Stomach (tissue), 9 donors: ENCODE measurements around the gene FBLL1. TPM values are rescaled to one million over a fixed set of nuclear protein-coding genes. Genes with fewer than 3 reads are reported as not detected.

Experiments
- DNase-seq, 2 donors: peaks; one replicate each; pipeline versions ENCODE4 v3.0.0 to v3.0.0-alpha.2; 2013 to 2019
- H3K27ac ChIP-seq, 5 donors: fragments of 200-600 bp in 4 of 5; sonication (generic) in 4 of 5; one replicate each; pipeline ENCODE4 v1.5.1; 2013 to 2019; ENCODE audit warnings: mild to moderate bottlenecking in 1 of 5, moderate library complexity in 1 of 5
- H3K27me3 ChIP-seq, 3 donors: fragments of 200-600 bp; sonication (generic); one replicate each; pipeline ENCODE4 v1.5.1; 2017 to 2019; ENCODE audit warnings: mixed run types in 1 of 3
- H3K36me3 ChIP-seq, 4 donors: fragments of 200-600 bp; sonication (generic); 1 replicate in 3 of 4; 2 replicates in 1 of 4; pipeline ENCODE4 v1.5.1; 2016 to 2019
- H3K4me1 ChIP-seq, 4 donors: fragments of 200-600 bp; sonication (generic); one replicate each; pipeline ENCODE4 v1.5.1; 2016 to 2019
- H3K4me3 ChIP-seq, 4 donors: fragments of 200-600 bp; sonication (generic) in 3 of 4; one replicate each; pipeline ENCODE4 v1.5.1; 2016 to 2019; ENCODE audit warnings: mild to moderate bottlenecking in 1 of 4
- H3K9me3 ChIP-seq, 4 donors: fragments of 200-600 bp; sonication (generic); one replicate each; pipeline ENCODE4 v1.5.1; 2016 to 2019
- CTCF ChIP-seq, 7 experiments: fragments of 450-650 bp in 4 of 7; fragments of 200-600 bp in 3 of 7; sonication (generic) in 3 of 7; IDR thresholded peaks; one replicate each; pipeline ENCODE4 v1.5.1; 2016 to 2019; ENCODE audit warnings: antibody characterized with exemption in 7 of 7, control low read depth in 2 of 7, mild to moderate bottlenecking in 1 of 7
- EP300 ChIP-seq: sonication (generic); formaldehyde crosslinking; IDR thresholded peaks from one replicate; pipeline ENCODE4 v1.6.1; 2017; ENCODE audit warnings: antibody characterized with exemption
- POLR2A ChIP-seq, 4 donors: fragments of 450-650 bp; IDR thresholded peaks; one replicate each; pipeline ENCODE4 v1.6.1; 2016; ENCODE audit warnings: antibody characterized with exemption in 4 of 4, control low read depth in 2 of 4, mild to moderate bottlenecking in 1 of 4, moderate library complexity in 1 of 4
- POLR2AphosphoS5 ChIP-seq, 3 donors: sonication (generic); formaldehyde crosslinking; IDR thresholded peaks; one replicate each; pipeline ENCODE4 v1.6.1; 2016; ENCODE audit warnings: antibody characterized with exemption in 3 of 3
- WGBS, 5 donors: extraction: QIAGEN DNeasy Blood & Tissue Kit in 3 of 5; methylation state at CpG; one replicate each; pipeline versions ENCODE4 v1.1.5 to v1.1.7; 2013 to 2018; 5-methylcytosine and 5-hydroxymethylcytosine counted together
- intact Hi-C: fragments of 100-400 bp; cut with DNase I; formaldehyde crosslinking; loops from one replicate; pipeline ENCODE4 v1.15.1; 2023; ENCODE audit warnings: low total_unique reads
- polyA plus RNA-seq, 3 donors: library from polyadenylated mRNA; stranded (reverse); fragments of 200-250 nt; gene quantifications; one replicate each; pipeline ENCODE4 v1.2.3, GENCODE V29; 2013
- total RNA-seq, 5 donors: library from RNA; depleted of rRNA; stranded (reverse); fragments of >200 nt; gene quantifications; one replicate each; pipeline versions ENCODE4 v1.1.0 to v1.2.3, GENCODE V29; 2014 to 2016
- donor health status: healthy with polysubstance abuse.
- donor health status: Bipolar disorder and iron deficiency.
- donor health status: healthy.

Gene FBLL1
- total and polyA plus RNA-seq, 8 donors, result 0.37 to 1.3 (median 0.50) TPM; not detected in 4

GRCh38 chr5:168553377-168554130 lies 24.4 kb downstream of the FBLL1 start:
- DNase-seq, result no peak
- Histone ChIP-seq H3K27ac (no peak overlapping the region), H3K36me3 (peaks cover 12 to 74% (median 63%) of the 10 kb centered on the region in 4 donors), H3K9me3 (no peaks in the 10 kb centered on the region), H3K4me3 (no peak overlapping the region), H3K4me1 (no peaks in the 10 kb centered on the region), H3K27me3 (no peaks in the 10 kb centered on the region)
- intact Hi-C loops, result no loop called here
- WGBS, 5 donors, result 88 to 95% (median 90%) methylated on average over 2 of the region's 2 CpGs
- no peak for TF ChIP-seq CTCF (IDR thresholded peaks at IDR 0.05)
- no peak for TF ChIP-seq POLR2A (IDR thresholded peaks at IDR 0.05)
- no peak for TF ChIP-seq EP300
- TF ChIP-seq POLR2AphosphoS5 (IDR thresholded peaks at IDR 0.05), result no peak

GRCh38 chr5:168557389-168557788 lies 28.3 kb downstream of the FBLL1 start:
- Histone ChIP-seq H3K4me3 (no peak overlapping the region), H3K36me3 (peaks cover 20 to 93% (median 85%) of the 10 kb centered on the region in 4 donors), H3K27ac (no peak overlapping the region), H3K27me3 (no peaks in the 10 kb centered on the region), H3K4me1 (peaks cover 0 to 3% (median 2%) of the 10 kb centered on the region in 4 donors), H3K9me3 (no peaks in the 10 kb centered on the region)
- DNase-seq, result no peak
- WGBS, 5 donors, result 89 to 98% (median 95%) methylated on average over 2 of the region's 2 CpGs
- intact Hi-C loops, result no loop called here
- TF ChIP-seq EP300 (no peak), CTCF (IDR thresholded peaks at IDR 0.05) (no peak), POLR2AphosphoS5 (IDR thresholded peaks at IDR 0.05) (no peak), POLR2A (IDR thresholded peaks at IDR 0.05) (no peak)

- intact Hi-C loops, result no loop called here
- Histone ChIP-seq H3K36me3 (peaks cover 18 to 92% (median 76%) of the 10 kb centered on the region in 4 donors), H3K27ac (no peak overlapping the region)
These were observed 33.2 kb downstream of the FBLL1 start for GRCh38 chr5:168562279-168562678.

GRCh38 chr5:168563959-168564358 lies 34.9 kb downstream of the FBLL1 start:
- Histone ChIP-seq H3K9me3 (no peaks in the 10 kb centered on the region), H3K4me1 (peaks cover 0 to 22% (median 5%) of the 10 kb centered on the region in 4 donors), H3K4me3 (no peak overlapping the region), H3K27ac (no peak overlapping the region), H3K27me3 (no peaks in the 10 kb centered on the region), H3K36me3 (peaks cover 5 to 89% (median 74%) of the 10 kb centered on the region in 4 donors)
- DNase-seq, result no peak
- intact Hi-C loops, result no loop called here
- TF ChIP-seq EP300 (no peak), CTCF (IDR thresholded peaks at IDR 0.05) (no peak), POLR2AphosphoS5 (IDR thresholded peaks at IDR 0.05) (no peak), POLR2A (IDR thresholded peaks at IDR 0.05) (no peak)
- 77 to 96% (median 86%) methylated on average over 1 of the region's 1 CpG for WGBS, 5 donors

More at GRCh38 chr5:168562279-168562678, 33.2 kb downstream of the FBLL1 start:
- Histone ChIP-seq H3K9me3 (no peaks in the 10 kb centered on the region), H3K4me3 (no peak overlapping the region), H3K27me3 (no peaks in the 10 kb centered on the region), H3K4me1 (peaks cover 0 to 22% (median 5%) of the 10 kb centered on the region in 4 donors)
- 32 to 80% (median 57%) methylated on average over 2 of the region's 2 CpGs for WGBS, 5 donors
- no peak for DNase-seq
- no peak for TF ChIP-seq POLR2AphosphoS5 (IDR thresholded peaks at IDR 0.05)
- TF ChIP-seq CTCF (IDR thresholded peaks at IDR 0.05), result no peak
- TF ChIP-seq POLR2A (IDR thresholded peaks at IDR 0.05), result no peak
- TF ChIP-seq EP300, result no peak
